GM19455 (cell line): ENCODE measurements around the gene PYCARD.
"Not testable (repeated sequence)": the region's sequence is repeated elsewhere in the genome, so short reads cannot be mapped to it uniquely, and the experiment has no call there.

Experiments used
- ATAC-seq: cut with Tn5 transposase; IDR thresholded peaks from one replicate; pipeline ENCODE4 v1.9.1; 2021; ENCODE audit not compliant: unreplicated experiment

PYCARD gene

DNA sequence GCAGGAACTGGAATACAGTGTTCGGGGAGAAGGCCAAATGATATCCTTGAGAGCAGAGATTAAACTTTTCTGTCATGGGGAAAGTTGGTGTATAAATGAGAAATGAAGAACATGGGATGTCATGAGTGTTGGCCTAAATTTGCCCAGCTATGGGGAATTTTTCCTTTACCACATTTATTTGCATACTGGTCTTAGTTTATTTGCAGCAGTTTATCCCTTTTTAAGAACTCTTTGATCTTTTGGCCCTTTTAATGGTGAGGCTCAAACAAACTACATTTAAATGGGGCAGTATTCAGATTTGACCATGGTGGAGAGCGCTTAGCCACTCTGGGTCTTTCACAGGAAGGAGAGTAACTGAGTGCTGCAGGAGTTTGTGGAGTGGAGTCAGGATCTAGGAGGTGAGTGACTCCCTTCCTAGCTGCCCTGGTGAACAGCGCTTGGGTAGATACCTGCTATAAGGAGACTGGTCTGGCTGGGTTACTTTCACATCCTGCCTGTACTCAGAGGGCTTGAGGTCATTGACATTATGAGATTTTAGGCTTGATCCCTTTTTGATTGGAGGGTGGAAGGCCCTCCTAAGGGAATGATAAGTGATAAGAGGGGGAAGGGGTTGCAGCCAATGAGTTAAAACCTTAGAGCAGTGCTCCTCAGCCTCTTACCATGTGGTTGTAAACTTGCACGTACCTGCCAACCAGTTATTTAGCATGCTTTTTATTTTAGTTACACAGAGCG lies 10.7 kb downstream of the PYCARD start:
- no peak for ATAC-seq

DNA sequence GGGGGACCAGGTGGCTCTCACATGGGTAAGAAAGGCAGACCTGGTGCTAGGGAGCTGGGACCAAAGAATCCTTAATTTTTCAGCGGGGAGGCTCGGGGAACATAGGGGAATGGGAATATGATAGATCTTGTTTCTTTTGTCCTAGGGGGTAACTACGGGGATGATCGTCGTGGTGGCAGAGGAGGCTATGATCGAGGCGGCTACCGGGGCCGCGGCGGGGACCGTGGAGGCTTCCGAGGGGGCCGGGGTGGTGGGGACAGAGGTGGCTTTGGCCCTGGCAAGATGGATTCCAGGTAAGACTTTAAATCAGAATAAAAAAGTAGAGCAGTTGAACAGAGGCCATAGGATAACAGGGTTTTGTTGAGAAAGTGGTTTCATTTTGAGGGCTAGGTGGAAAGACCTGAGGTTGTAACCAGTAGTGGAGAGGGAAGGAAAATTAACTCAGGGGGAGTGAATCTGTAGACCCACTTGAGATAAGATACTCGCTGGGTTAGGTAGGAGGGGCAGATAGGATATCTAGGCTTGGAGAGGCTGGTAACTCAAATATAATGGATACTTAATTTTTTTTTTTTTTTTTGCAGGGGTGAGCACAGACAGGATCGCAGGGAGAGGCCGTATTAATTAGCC lies 11.6 kb downstream of the PYCARD start:
- no peak for ATAC-seq

DNA sequence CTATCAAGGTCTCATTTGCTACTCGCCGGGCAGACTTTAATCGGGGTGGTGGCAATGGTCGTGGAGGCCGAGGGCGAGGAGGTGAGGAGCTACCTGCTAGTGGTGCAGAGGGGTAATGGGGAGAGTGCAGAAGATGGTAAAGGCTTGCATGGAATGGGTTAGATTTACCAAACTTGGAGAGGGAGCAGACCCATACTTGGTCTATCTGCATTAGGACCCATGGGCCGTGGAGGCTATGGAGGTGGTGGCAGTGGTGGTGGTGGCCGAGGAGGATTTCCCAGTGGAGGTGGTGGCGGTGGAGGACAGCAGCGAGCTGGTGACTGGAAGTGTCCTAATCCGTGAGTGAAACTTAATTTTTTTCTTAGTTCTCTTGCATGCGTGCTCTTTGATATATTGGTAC lies 12.5 kb downstream of the PYCARD start:
- ATAC-seq: no peak

DNA sequence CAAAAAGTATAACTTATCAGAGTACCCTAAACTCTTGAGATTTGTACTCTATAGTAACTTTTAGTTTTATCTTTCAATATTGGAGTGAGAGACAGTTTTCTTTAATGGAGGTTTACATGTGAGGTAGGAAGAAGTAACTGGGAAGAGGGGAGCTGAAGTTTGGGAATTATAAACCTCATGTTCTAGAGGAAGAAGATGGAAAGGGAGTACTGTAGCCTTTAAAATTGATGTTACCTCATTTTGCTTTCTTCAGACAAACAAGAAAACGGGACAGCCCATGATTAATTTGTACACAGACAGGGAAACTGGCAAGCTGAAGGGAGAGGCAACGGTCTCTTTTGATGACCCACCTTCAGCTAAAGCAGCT lies 13.2 kb downstream of the PYCARD start:
- ATAC-seq: no peak

DNA sequence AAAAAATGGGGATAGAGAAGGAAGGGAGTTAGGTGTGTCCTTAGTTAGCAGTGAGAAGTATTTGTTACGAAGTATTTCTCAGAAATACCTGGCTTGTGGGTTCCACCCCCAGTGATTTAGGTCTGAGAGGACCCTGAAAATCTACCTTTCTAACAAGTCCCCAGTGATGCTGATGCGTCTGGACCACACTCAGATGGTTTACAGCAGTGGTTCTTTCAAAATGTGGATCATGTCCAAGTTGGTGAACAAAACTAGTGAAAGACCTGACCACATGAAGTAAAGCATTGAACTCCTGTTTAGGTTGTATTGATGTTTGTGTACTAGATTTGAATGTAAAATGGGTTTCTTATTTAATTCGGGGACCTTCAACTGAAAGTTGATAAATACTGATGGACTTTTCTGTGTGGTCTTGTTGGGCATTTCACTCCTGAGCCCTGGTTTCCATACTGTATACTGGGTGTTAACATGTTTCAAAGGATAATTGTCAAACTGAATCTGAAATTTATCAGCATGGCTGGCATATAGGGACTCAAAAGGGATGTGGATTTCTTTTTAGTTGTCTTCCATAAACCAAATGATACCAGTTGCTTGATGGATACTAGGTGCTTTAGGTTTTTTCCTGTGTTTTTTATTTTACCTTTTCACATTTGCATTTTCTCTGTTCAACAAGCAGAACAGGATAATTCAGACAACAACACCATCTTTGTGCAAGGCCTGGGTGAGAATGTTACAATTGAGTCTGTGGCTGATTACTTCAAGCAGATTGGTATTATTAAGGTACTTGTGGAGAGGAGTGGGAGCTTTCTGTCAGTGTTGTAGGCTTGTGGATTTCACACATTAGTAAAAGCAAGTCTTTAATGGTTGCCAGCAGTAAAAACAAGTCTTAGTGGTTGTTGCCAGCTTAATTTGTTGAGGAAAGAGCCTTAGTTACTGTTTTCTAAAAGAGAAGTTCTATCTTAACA lies 13.8 kb downstream of the PYCARD start:
- no peak for ATAC-seq

DNA sequence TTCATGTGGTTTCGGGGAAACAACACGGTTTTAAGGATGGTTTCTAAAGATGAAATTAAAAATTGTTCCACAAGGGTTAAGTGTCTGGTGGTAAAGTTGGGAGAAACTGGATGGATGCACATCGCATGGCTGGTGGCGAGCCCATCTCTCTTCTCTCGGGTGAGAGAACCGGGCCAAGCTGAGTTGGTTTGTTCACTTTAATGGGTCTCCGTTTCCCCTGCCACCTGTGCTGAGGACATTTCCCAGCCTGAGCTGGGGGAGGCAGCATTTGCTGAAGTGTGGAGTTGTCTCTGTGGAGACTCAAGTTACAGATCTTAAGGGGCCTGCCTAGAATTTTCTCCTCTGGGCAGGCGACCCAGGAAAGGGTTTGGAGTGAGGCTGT lies 14.8 kb downstream of the PYCARD start:
- ATAC-seq: no peak

DNA sequence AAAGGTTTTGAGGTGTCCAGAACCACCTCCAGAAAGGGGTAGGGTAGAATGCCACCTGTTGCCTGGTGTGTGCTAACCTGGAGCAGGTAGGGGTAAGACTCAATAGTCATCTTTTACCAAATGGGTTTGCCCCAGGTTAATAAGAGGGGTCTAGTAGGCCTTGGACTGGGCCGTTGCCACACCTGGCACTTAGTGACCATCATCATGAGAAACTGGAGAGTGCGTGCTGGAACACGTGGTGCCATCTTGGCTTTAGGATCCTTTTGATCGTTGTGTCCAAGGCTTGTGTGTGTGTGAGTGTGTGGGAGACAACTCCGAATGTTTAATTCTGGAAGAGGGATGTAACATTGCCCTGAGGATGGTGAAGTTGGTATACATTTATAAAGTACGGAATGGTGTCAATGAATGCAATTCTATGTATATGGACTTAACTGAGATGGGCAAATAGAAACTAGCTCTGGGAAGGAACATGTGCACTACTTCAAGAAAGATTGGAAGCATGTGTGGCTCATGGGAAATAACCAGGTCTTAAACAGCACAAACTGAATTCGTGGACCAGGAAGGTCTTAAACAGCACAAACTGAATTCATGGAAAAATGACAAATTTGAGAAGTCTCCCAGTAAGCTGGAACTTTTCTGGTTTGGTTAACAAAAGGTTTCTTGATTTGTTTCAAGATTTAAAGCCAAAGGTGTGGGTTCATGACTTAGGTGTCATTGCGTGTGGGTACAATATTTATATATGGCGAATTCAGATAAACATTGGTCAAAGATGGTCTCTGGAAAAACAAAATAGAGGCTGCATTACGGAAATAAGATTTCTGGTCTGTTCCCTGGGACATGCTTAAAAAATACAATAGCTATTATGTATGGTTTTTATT lies 15.4 kb downstream of the PYCARD start:
- ATAC-seq: no peak

DNA sequence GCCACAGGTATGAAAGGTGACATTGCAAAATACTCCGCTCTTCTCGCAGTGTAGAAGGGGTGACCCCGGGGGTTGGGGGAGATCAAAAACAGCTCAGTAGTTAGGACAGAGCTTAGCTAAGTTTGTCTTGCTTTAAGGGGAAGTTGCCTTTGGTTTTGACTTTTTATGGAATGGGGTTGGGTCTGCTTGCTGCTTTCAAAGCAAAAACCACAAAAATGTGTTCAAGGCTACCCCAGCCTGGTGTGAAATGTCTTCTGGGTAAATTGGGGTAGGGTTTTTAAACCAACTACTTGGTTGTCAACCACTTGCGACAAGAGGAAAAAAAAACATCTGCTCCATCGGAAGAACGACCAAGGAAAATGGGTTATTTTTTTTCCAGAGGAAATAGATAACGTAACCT lies 16.4 kb downstream of the PYCARD start:
- no peak for ATAC-seq

DNA sequence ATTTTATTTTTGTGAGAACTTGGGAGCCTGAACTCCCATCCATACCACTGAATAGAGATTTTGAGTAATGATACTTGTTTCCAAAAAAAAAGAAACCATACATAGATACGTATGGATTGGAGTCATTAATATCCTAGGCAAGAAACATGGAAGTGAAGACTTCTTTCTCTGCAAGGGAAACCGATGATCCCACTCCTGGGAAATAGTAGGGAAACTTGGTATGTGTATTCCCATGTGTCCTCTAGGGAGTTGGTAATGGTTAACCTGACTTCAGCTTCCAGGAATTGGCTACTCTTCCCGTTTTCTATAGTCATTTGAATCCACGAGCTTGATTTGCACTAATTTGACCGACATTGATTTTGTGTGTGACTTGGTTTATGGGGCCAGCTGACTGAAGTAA lies 17.2 kb downstream of the PYCARD start:
- ATAC-seq: no peak

DNA sequence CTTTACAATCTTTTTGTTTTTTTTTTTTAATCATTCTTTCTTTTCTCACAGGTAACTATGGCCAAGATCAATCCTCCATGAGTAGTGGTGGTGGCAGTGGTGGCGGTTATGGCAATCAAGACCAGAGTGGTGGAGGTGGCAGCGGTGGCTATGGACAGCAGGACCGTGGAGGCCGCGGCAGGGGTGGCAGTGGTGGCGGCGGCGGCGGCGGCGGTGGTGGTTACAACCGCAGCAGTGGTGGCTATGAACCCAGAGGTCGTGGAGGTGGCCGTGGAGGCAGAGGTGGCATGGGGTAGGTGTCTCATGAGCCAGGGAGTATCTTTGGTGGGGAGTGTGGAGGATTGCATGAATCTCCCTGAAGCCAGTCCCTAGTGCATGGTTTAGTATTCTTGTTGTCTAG lies 17.7 kb downstream of the PYCARD start:
- ATAC-seq: no peak

DNA sequence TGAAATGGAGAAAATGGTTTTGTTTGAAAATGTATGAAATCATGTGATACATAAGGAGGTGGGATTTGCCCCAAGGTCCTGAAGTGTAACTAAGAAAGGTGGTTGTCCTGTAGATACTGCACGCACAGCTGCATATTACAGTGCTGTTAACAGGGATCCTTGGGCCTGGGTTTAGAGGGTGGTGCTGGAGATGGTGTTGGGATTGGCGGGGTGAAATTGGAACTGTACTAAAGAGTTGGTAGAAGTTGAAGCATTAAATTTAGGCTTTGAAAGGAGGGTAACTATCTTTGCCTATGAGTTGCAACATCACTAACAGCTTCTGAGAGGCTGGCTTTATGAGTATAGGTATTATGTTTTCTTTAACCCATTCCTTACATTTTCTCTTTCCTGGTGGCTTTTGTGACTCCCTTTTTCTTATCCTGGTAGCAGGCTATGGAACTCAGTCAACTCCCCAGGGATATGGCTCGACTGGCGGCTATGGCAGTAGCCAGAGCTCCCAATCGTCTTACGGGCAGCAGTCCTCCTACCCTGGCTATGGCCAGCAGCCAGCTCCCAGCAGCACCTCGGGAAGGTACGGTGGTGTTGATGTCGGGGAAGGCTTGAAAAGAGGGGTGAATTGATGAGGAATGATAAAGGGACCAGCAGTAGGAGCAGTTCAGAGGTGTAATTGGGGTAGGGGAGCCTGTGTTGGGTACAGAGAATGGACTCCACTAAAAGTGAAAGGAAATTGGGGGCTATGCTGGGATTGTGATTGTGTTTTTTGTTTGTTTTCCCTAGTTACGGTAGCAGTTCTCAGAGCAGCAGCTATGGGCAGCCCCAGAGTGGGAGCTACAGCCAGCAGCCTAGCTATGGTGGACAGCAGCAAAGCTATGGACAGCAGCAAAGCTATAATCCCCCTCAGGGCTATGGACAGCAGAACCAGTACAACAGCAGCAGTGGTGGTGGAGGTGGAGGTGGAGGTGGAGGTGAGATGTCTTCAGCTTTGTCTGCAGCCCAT lies 18.8 kb downstream of the PYCARD start:
- no peak for ATAC-seq

DNA sequence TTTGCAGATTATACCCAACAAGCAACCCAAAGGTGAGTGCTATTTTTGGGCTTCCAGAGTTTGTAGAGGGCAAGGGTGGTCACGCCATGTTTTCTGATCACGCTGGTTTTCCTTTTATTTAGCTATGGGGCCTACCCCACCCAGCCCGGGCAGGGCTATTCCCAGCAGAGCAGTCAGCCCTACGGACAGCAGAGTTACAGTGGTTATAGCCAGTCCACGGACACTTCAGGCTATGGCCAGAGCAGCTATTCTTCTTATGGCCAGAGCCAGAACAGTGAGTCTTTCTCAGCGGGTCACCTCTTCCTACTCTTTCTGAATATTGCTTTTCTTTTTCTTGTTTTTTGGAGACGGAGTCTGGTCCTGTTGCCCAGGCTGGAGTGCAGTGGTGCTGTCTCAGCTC lies 20.2 kb downstream of the PYCARD start:
- no peak for ATAC-seq

DNA sequence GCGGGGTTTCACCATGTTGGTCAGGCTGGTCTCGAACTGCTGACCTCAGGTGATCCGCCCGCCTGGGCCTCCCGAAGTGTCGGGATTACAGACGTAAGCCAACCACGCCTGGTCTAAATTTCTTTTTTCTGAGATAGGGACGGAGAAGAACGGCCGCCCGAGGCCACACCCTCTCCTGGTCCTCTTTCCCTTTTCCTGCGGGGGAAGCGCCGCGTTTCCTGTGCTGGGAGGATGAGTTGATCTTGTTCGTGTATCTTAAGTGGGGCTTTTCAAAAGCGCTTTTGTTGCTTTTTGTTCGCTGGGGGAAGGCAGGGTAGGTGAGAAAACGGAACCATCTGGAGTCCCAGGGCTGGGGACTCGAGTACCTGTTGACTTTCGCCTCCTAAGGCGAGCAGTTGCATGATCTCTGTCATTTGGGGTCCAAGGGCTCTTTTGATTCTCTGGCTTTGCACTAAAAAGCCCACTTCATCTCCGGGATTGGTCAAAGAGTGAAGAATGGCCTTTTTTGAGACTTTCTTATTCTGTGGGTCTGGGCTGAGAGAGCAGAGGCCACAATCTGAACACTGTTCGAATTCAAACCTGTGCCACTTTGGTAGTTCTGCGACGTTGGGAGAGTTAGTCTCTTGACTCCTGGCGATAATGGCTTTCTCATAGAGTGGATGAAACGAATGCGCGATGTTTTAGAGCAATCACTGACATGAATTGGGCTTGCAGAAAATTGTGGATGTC lies 21.3 kb downstream of the PYCARD start:
- ATAC-seq: no peak

DNA sequence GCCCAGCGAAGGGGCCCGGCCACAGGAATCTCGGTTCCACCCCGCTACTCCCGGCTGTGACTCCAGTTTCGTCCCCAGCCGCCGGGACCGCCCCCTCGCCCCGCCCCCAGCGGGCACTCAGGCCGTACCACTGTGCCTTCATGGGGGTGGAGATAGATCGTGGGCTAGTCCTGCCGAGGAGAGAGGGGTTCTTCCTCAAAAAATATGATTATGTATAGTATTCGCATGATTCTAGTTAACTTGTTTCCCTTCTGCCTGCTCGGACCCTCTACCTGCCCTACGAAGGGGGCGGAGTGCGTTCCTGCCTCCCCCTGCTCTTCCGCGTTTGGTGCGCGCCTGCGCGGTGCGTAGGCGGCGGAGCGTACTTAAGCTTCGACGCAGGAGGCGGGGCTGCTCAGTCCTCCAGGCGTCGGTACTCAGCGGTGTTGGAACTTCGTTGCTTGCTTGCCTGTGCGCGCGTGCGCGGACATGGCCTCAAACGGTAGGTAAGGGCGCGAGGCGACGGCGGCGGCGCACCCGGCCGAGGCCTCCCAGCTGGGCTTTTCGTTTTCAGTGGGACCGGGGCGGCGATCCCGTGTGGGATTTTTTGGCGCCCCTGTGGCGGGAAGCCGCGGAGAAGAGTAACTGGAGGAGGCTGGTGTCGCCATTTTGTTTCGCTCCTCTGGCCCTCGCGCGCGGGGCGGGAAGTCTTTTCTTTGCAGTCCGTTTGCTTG lies 22.7 kb downstream of the PYCARD start, which contains the start of gene FUS:
FUS (plus strand) TSS at position 393 of the 713 bp plus-strand sequence; CDS start at position 469, 76 bp downstream.
- peak; percentile 47 for ATAC-seq

DNA sequence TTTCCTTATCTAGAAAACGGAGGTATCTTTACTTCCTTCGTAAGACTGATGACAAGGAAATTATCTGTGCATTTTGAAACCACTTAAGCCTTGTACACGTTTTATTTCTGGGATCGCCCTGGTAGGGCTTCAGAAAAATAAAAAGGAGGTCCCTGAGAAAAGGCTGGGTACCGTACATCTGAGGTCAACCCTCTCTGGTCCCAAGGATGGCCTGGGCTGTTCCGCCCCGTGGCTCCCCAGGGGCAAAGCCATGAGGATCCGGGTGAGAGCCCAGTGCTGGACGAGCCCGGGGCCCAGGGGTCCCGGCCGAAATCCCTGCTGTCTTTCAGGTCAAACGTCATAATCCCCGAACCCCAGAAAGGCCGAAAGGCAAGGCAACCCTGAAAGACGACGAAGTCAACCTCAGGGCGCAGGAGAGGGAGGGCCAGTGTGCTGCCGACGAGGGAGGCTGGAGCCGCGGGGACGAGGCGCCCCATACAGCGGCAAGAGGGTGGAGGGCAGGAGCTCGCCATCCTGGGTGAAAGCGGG lies 23.3 kb downstream of the PYCARD start:
- no peak for ATAC-seq

DNA sequence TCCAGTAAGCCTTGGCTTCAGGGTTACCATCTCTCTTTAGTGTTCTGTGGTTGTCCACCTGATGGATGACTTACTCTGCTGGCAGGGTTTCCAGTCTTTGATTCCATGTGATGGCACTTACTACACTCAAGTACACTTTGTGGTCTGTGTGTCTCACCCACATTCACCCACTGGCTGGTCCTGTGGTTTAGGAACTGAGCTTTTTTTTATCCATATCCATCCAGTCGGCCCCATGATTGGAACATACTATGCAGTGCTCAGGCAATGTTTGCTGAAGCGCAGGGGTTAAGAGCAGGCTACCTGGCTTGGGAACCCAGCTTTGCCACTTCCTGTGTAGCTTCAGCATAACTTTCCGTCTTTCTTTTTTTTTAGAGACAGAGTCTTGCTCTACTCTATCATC lies 25.4 kb downstream of the PYCARD start:
- no peak for ATAC-seq

DNA sequence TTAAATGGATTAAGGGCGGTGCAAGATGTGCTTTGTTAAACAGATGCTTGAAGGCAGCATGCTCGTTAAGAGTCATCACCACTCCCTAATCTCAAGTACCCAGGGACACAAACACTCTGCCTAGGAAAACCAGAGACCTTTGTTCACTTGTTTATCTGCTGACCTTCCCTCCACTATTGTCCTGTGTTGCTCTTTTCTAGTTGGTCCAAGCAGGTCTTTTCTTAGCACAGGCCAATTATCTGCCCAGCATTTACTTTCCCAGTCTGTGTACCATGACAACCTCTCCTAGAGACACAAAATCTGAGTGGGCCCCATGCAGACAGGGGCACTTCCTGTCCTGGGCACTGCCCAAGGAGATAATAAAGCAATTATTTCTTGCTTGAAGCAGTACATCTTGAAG lies 32.5 kb downstream of the PYCARD start:
- ATAC-seq: not testable (repeated sequence)

DNA sequence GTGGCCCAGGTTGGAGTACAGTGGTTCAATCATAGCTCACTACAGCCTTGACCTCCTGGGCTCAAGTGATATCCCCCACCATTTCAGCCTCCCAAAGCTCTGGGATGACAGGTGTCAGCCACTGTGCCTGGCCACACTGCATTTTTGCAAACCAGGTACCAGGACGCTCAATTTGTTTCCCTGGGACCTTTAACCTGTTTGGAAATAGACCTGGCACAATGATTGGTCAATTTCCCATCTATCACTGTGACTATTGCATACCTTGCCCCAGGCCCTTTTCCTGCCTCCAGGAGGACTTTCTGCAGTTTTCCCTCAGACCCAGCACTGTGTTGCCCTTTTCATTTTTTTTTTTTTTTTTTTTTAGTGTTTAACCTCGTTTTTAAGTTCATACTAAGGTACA lies 33.7 kb downstream of the PYCARD start:
- ATAC-seq: no peak
